IMR-90 (cell line): ENCODE data around the gene EIF4E1B. TPM values are rescaled to one million over a fixed set of nuclear protein-coding genes. Genes with fewer than 3 reads are reported as not detected.

Source experiments
- ATAC-seq: fragments of 200-7000 bp; cut with Tn5 transposase; 2 replicates; pipeline ENCODE4 v1.9.1; 2020; ENCODE audit warnings: low read depth, mild to moderate bottlenecking, moderate library complexity
- BruUV-seq: library from RNA; stranded (reverse); fragments of 400-500 nt; replicated peaks from 2 replicates; lab custom pipeline; 2021; lab: Mats Ljungman, UMichigan
- CTCF ChIA-PET: fragments of 300-600 bp; formaldehyde crosslinking; extraction: SDS; loops from one replicate; lab custom pipeline; 2021; ENCODE audit warnings: antibody characterized with exemption; lab: Yijun Ruan, JAX
- POLR2A ChIA-PET: fragments of 300-600 bp; sonication (Branson Sonifier 250); formaldehyde crosslinking; loops from one replicate; lab custom pipeline; 2022; ENCODE audit warnings: antibody characterized with exemption; ENCODE audit not compliant: unreplicated experiment; lab: Charles Lee
- DNase-seq: peaks from one replicate; pipeline ENCODE4 v3.0.0; 2013
- H2AFZ ChIP-seq: replicated peaks from 2 replicates; pipeline ENCODE3; 2013; ENCODE audit warnings: low read length, mild to moderate bottlenecking; ENCODE audit not compliant: poor library complexity
- H2AK5ac ChIP-seq: 2 replicates; pipeline ENCODE4 v1.6.1; 2013; ENCODE audit warnings: low read depth, low read length, inconsistent platforms
- H2AK9ac ChIP-seq: replicated peaks from 2 replicates; pipeline ENCODE3; 2013; ENCODE audit warnings: mild to moderate bottlenecking, low read depth, low read length, moderate library complexity; ENCODE audit not compliant: poor library complexity
- H2BK120ac ChIP-seq: 2 replicates; pipeline ENCODE4 v1.6.1; 2013; ENCODE audit warnings: low read depth, low read length, inconsistent platforms
- H2BK15ac ChIP-seq: 3 replicates; pipeline ENCODE4 v1.6.1; 2013; ENCODE audit warnings: low read depth, low read length, inconsistent platforms
- H2BK20ac ChIP-seq: 2 replicates; pipeline ENCODE4 v1.6.1; 2013; ENCODE audit warnings: low read depth, mild to moderate bottlenecking, inconsistent platforms, low read length, moderate library complexity
- H2BK5ac ChIP-seq: 2 replicates; pipeline ENCODE4 v1.6.1; 2013; ENCODE audit warnings: mild to moderate bottlenecking, low read depth, low read length, inconsistent platforms; ENCODE audit not compliant: poor library complexity, severe bottlenecking
- H3K14ac ChIP-seq: replicated peaks from 2 replicates; pipeline ENCODE4 v1.6.1; 2013; ENCODE audit warnings: low read depth, low read length, inconsistent platforms
- H3K18ac ChIP-seq: 2 replicates; pipeline ENCODE4 v1.6.1; 2013; ENCODE audit warnings: low read depth, low read length, control low read depth
- H3K23ac ChIP-seq: 2 replicates; pipeline ENCODE4 v1.6.1; 2013; ENCODE audit warnings: low read depth, low read length, inconsistent platforms
- H3K27ac ChIP-seq: 2 replicates; pipeline ENCODE4 v1.5.1; 2013; ENCODE audit warnings: mild to moderate bottlenecking, control low read depth, low read length; ENCODE audit not compliant: insufficient read depth
- H3K27me3 ChIP-seq: 2 replicates; pipeline ENCODE4 v1.6.1; 2013; ENCODE audit warnings: low read length; ENCODE audit not compliant: control insufficient read depth, insufficient read depth
- H3K36me3 ChIP-seq: 2 replicates; pipeline ENCODE4 v1.6.1; 2013; ENCODE audit warnings: low read length, mixed read lengths; ENCODE audit not compliant: control insufficient read depth, insufficient read depth
- H3K4ac ChIP-seq: 2 replicates; pipeline ENCODE4 v1.6.1; 2013; ENCODE audit warnings: low read depth, low read length, inconsistent platforms
- H3K4me1 ChIP-seq: 2 replicates; pipeline ENCODE4 v1.6.1; 2013; ENCODE audit warnings: low read length, mixed read lengths; ENCODE audit not compliant: control insufficient read depth, insufficient read depth
- H3K4me2 ChIP-seq: 2 replicates; pipeline ENCODE4 v1.6.1; 2013; ENCODE audit warnings: low read depth, mild to moderate bottlenecking, control low read depth, low read length, moderate library complexity
- H3K4me3 ChIP-seq: 2 replicates; pipeline ENCODE4 v1.5.1; 2013; ENCODE audit warnings: low read depth, mild to moderate bottlenecking, control low read depth, low read length, moderate library complexity; ENCODE audit not compliant: insufficient read depth
- H3K56ac ChIP-seq: 2 replicates; pipeline ENCODE4 v1.6.1; 2013; ENCODE audit warnings: low read length, inconsistent platforms; ENCODE audit not compliant: insufficient read depth; ENCODE audit errors: extremely low read depth
- H3K79me1 ChIP-seq, 2 experiments: 2 replicates each; pipeline ENCODE4 v1.6.1; 2013; ENCODE audit warnings: low read length in 2 of 2, inconsistent platforms in 1 of 2, low read depth in 1 of 2
- H3K9ac ChIP-seq: 2 replicates; pipeline ENCODE4 v1.6.1; 2013; ENCODE audit warnings: low read depth, low read length, control low read depth
- H3K9me1 ChIP-seq: 2 replicates; pipeline ENCODE4 v1.6.1; 2013; ENCODE audit warnings: low read length, inconsistent platforms; ENCODE audit not compliant: insufficient read depth
- H3K9me3 ChIP-seq: 2 replicates; pipeline ENCODE4 v1.6.1; 2013; ENCODE audit warnings: low read length; ENCODE audit not compliant: control insufficient read depth, insufficient read depth
- H4K20me1 ChIP-seq: 2 replicates; pipeline ENCODE4 v1.6.1; 2013; ENCODE audit warnings: low read length, inconsistent platforms; ENCODE audit not compliant: insufficient read depth
- H4K5ac ChIP-seq: 2 replicates; pipeline ENCODE4 v1.6.1; 2013; ENCODE audit warnings: mild to moderate bottlenecking, low read depth, low read length, control low read depth
- H4K8ac ChIP-seq, 2 experiments: 2 replicates each; pipeline ENCODE4 v1.6.1; 2013; ENCODE audit warnings: low read depth in 2 of 2, low read length in 2 of 2, control low read depth in 1 of 2, inconsistent platforms in 1 of 2
- H4K91ac ChIP-seq: 2 replicates; pipeline ENCODE4 v1.6.1; 2013; ENCODE audit warnings: low read depth, low read length, inconsistent platforms; ENCODE audit not compliant: insufficient read depth
- CEBPB ChIP-seq: IDR thresholded peaks from 2 replicates; pipeline ENCODE4 v1.6.1; 2012; ENCODE audit warnings: low read depth, low read length, improper control_type of control experiment
- CHD1 ChIP-seq: IDR thresholded peaks from 2 replicates; pipeline ENCODE4 v1.6.1; 2012; ENCODE audit warnings: low read depth, low read length, improper control_type of control experiment
- ELK1 ChIP-seq: fragments of 150-350 bp; IDR thresholded peaks from 2 replicates; pipeline ENCODE4 v1.6.1; 2016; ENCODE audit warnings: low read depth, mild to moderate bottlenecking, low read length, moderate library complexity, borderline replicate concordance
- FOS ChIP-seq: fragments of 150-350 bp; IDR thresholded peaks from 2 replicates; pipeline ENCODE4 v1.6.1; 2016; ENCODE audit warnings: low read depth, low read length
- MAFK ChIP-seq: IDR thresholded peaks from 2 replicates; pipeline ENCODE4 v1.6.1; 2012; ENCODE audit warnings: low read depth, low read length, improper control_type of control experiment
- MAZ ChIP-seq: IDR thresholded peaks from 2 replicates; pipeline ENCODE4 v1.6.1; 2012; ENCODE audit warnings: low read depth, mild to moderate bottlenecking, low read length, improper control_type of control experiment, moderate library complexity, borderline replicate concordance
- MXI1 ChIP-seq: IDR thresholded peaks from 2 replicates; pipeline ENCODE4 v1.6.1; 2012; ENCODE audit warnings: low read depth, mild to moderate bottlenecking, low read length, moderate library complexity, borderline replicate concordance
- NFE2L2 ChIP-seq: fragments of 150-350 bp; IDR thresholded peaks from 2 replicates; pipeline ENCODE4 v1.6.1; 2016; ENCODE audit warnings: low read depth, mild to moderate bottlenecking, low read length
- POLR2A ChIP-seq: IDR thresholded peaks from 2 replicates; pipeline ENCODE4 v1.6.1; 2012; ENCODE audit warnings: mild to moderate bottlenecking, low read depth, low read length
- RAD21 ChIP-seq: IDR thresholded peaks from 2 replicates; pipeline ENCODE4 v1.6.1; 2012; ENCODE audit warnings: low read length, improper control_type of control experiment
- RCOR1 ChIP-seq: IDR thresholded peaks from 2 replicates; pipeline ENCODE4 v1.6.1; 2012; ENCODE audit warnings: mild to moderate bottlenecking, low read length, improper control_type of control experiment; ENCODE audit not compliant: insufficient replicate concordance
- RFX5 ChIP-seq: IDR thresholded peaks from 2 replicates; pipeline ENCODE4 v1.8.0; 2012; ENCODE audit warnings: low read depth, mild to moderate bottlenecking, low read length, moderate library complexity
- USF2 ChIP-seq: fragments of 150-350 bp; IDR thresholded peaks from 2 replicates; pipeline ENCODE4 v1.6.1; 2017; ENCODE audit warnings: mild to moderate bottlenecking, antibody characterized with exemption, low read length, low read depth
- dilution Hi-C: fragments of 300-500 bp; cut with HindIII; formaldehyde crosslinking; loops from one replicate; pipeline ENCODE4 v1.14.3; 2018; ENCODE audit warnings: low sequenced_read_pairs; ENCODE audit not compliant: unreplicated experiment
- in situ Hi-C: fragments of 300-500 bp; cut with MboI; formaldehyde crosslinking; loops from 3 replicates; pipeline ENCODE4 v1.14.3; 2019; ENCODE audit warnings: low sequenced_read_pairs, inconsistent platforms, mixed read lengths
- intact Hi-C: fragments of 100-400 bp; cut with micrococcal nuclease; formaldehyde crosslinking; loops from 2 replicates; pipeline ENCODE4 v1.10.0; 2022
- polyA plus RNA-seq, 3 experiments: library from polyadenylated mRNA; depleted of rRNA; stranded (reverse); fragments of >200 nt; gene quantifications; 2 replicates each; pipeline ENCODE4 v1.2.3, GENCODE V29; 2012; ENCODE audit warnings: low replicate concordance in 1 of 3
- total RNA-seq: library from RNA; depleted of rRNA; stranded (reverse); fragments of >200 nt; gene quantifications from 2 replicates; pipeline ENCODE4 v1.2.3, GENCODE V29; 2012

The EIF4E1B gene
- total and polyA plus RNA-seq, 2 of the 4 experiments (the other 2 are of a cell fraction), result not detected

- H3K23ac ChIP-seq, result no peak overlapping the region
- in situ Hi-C loops, result no loop called here
- H4K20me1 ChIP-seq, result no peaks in the 10 kb centered on the region
- no peak overlapping the region for H3K18ac ChIP-seq
- no peak for DNase-seq
- H2BK5ac ChIP-seq, result peak overlapping the region; percentile 78
- no peak for ATAC-seq
- H3K4me1 ChIP-seq, result no peaks in the 10 kb centered on the region
- dilution Hi-C loops, result no loop called here
- H2BK20ac ChIP-seq, result no peak overlapping the region
- H3K9ac ChIP-seq, result no peak overlapping the region
- intact Hi-C loops, result no loop called here
- no peaks in the 10 kb centered on the region for H3K79me1 ChIP-seq
- no peak overlapping the region for H2AK5ac ChIP-seq
- H3K9me1 ChIP-seq, result peaks cover 6% of the 10 kb centered on the region
- H3K56ac ChIP-seq, result no peak overlapping the region
- H3K4ac ChIP-seq, result no peak overlapping the region
- no peak overlapping the region for H2BK120ac ChIP-seq
- H4K8ac ChIP-seq, result no peak overlapping the region
- no peak overlapping the region for H3K4me2 ChIP-seq
- H4K91ac ChIP-seq, result no peak overlapping the region
- no peaks in the 10 kb centered on the region for H3K36me3 ChIP-seq
- ChIA-PET POLR2A (no interaction called here), CTCF (interaction anchor here (0.9 kb wide), 1 partner anchor 11 kb away, joined by 3 read pairs; no protein-coding TSS in a partner anchor)
- TF ChIP-seq ELK1 (no peak), CHD1 (no peak), RFX5 (no peak), RAD21 (no peak), MXI1 (no peak), POLR2A (no peak), CEBPB (no peak), RCOR1 (no peak), NFE2L2 (no peak), USF2 (no peak), MAZ (no peak), MAFK (no peak), FOS (no peak)
- H3K9me3 ChIP-seq, result peaks cover 9% of the 10 kb centered on the region; the same call in 1 of the 2 replicates
- H2AFZ ChIP-seq, result no peak overlapping the region
- H3K27ac ChIP-seq, result no peak overlapping the region
- H4K5ac ChIP-seq, result no peak overlapping the region
- H2AK9ac ChIP-seq, result no peak overlapping the region
- no peak overlapping the region for H3K4me3 ChIP-seq
- H3K14ac ChIP-seq, result no peak overlapping the region
- H2BK15ac ChIP-seq, result no peak overlapping the region
- no peaks in the 10 kb centered on the region; the same call in 1 of the 2 replicates for H3K27me3 ChIP-seq
- BruUV-seq, result no TSS peak
These were observed 42.2 kb upstream of the EIF4E1B start for GRCh38 chr5:176588297-176588696.
